Vagina (tissue), 2 donors: ENCODE measurements around the gene SMAP1. TPM values are rescaled to one million over a fixed set of nuclear protein-coding genes. Genes with fewer than 3 reads are reported as not detected.
"Not testable (repeated sequence)": the region's sequence is repeated elsewhere in the genome, so short reads cannot be mapped to it uniquely, and the experiment has no call there.

Source experiments
- DNase-seq, 2 donors: peaks; one replicate each; pipeline ENCODE4 v3.0.0-alpha.2; 2017; ENCODE audit errors: extremely low spot score in 2 of 2
- H3K27ac ChIP-seq: fragments of 200-600 bp; sonication (generic); one replicate; pipeline ENCODE4 v1.5.1; 2019
- H3K27me3 ChIP-seq: fragments of 200-600 bp; sonication (generic); one replicate; pipeline ENCODE4 v1.5.1; 2019
- H3K36me3 ChIP-seq, 2 donors: fragments of 200-600 bp; sonication (generic); one replicate each; pipeline ENCODE4 v1.5.1; 2017 to 2019
- H3K4me1 ChIP-seq: fragments of 200-600 bp; sonication (generic); one replicate; pipeline ENCODE4 v1.5.1; 2019
- H3K4me3 ChIP-seq, 2 donors: fragments of 200-600 bp; sonication (generic); 1 replicate in 1 of 2; 2 replicates in 1 of 2; pipeline ENCODE4 v1.5.1; 2016 to 2019
- H3K9me3 ChIP-seq: fragments of 200-600 bp; sonication (generic); one replicate; pipeline ENCODE4 v1.5.1; 2019
- CTCF ChIP-seq, 3 experiments: fragments of 450-650 bp in 2 of 3; fragments of 200-600 bp in 1 of 3; sonication (generic) in 1 of 3; IDR thresholded peaks; one replicate each; pipeline ENCODE4 v1.5.1; 2017 to 2019; ENCODE audit warnings: antibody characterized with exemption in 3 of 3, mild to moderate bottlenecking in 2 of 3, moderate library complexity in 2 of 3
- POLR2A ChIP-seq, 2 donors: fragments of 450-650 bp; IDR thresholded peaks; one replicate each; pipeline ENCODE4 v1.6.1; 2017; ENCODE audit warnings: antibody characterized with exemption in 2 of 2, mild to moderate bottlenecking in 2 of 2, moderate library complexity in 2 of 2
- POLR2AphosphoS5 ChIP-seq, 2 donors: sonication (generic); formaldehyde crosslinking; IDR thresholded peaks; one replicate each; pipeline ENCODE4 v1.9.0; 2017; ENCODE audit warnings: antibody characterized with exemption in 2 of 2, mild to moderate bottlenecking in 2 of 2, low read depth in 1 of 2; ENCODE audit not compliant: insufficient read depth in 1 of 2
- intact Hi-C: fragments of 100-400 bp; cut with DNase I; formaldehyde crosslinking; loops from one replicate; pipeline ENCODE4 v1.15.1; 2023
- total RNA-seq: library from RNA; depleted of rRNA; stranded (reverse); fragments of >200 nt; gene quantifications from one replicate; pipeline ENCODE4 v1.2.3, GENCODE V29; 2016

SMAP1 gene
- total RNA-seq, 1 donor from 2014 or later = 26.3 TPM

GRCh38 chr6:70753870-70754380 is 86.2 kb downstream of the SMAP1 start:
- no peak for DNase-seq
- no peaks in the 10 kb centered on the region for H3K36me3 ChIP-seq
- no peak overlapping the region for H3K27ac ChIP-seq
- TF ChIP-seq POLR2A (IDR thresholded peaks at IDR 0.05) (no peak), POLR2AphosphoS5 (IDR thresholded peaks at IDR 0.05; ENCODE audit: insufficient read depth in 1 of 2, low read depth in 1 of 2) (no peak), CTCF (IDR thresholded peaks at IDR 0.05) (no peak)
- H3K4me1 ChIP-seq = no peaks in the 10 kb centered on the region
- intact Hi-C loops = no loop called here
- no peak overlapping the region for H3K4me3 ChIP-seq
- H3K27me3 ChIP-seq = no peaks in the 10 kb centered on the region
- H3K9me3 ChIP-seq = no peaks in the 10 kb centered on the region

- TF ChIP-seq POLR2AphosphoS5 (IDR thresholded peaks at IDR 0.05; ENCODE audit: insufficient read depth in 1 of 2, low read depth in 1 of 2) = no peak
- TF ChIP-seq CTCF (IDR thresholded peaks at IDR 0.05) = no peak
- TF ChIP-seq POLR2A (IDR thresholded peaks at IDR 0.05) = no peak
- DNase-seq = no peak
- H3K9me3 ChIP-seq = no peaks in the 10 kb centered on the region
- no peak overlapping the region for H3K27ac ChIP-seq
- no peaks in the 10 kb centered on the region for H3K36me3 ChIP-seq
- peaks cover 5% of the 10 kb centered on the region for H3K4me1 ChIP-seq
- no peak overlapping the region for H3K4me3 ChIP-seq
- no peaks in the 10 kb centered on the region for H3K27me3 ChIP-seq
- intact Hi-C loops = no loop called here
Measured at GRCh38 chr6:70758883-70759282, 91.2 kb downstream of the SMAP1 start.

DNA sequence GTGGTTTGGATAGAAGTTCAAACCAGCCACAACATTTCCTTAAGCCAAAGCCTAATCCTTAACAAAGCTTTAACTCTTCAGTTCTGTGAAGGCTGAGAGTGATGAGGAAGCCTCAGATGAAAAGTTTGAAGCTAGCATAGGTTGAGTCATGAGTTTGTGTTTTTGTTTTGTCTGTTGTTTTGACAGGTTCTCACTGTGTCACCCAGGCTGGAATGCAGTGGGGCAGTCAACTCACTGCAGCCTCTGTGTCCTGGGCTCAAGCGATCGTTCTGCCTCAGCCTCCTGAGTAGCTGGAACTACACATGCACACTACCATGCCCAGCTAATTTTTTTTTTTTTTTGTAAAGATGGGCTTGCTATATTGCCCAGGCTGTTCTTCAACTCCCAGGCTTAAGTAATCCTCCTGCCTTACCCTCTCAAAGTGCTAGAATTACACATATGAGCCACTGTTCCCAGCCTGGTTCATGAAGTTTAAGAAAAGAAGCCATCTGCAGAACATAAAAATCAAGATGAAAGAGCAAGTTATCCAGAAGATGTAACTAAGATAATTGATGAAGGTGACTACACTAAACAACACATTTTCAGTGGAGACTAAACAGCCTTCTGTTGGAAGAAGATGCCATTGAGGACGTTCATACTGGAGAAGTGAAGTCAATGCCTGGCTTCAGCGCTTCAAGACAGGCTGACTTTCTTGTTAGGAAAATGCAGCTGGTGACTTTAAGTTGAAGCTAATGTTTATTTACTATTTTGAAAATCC is 96.2 kb downstream of the SMAP1 start:
- H3K4me3 ChIP-seq = no peak overlapping the region
- H3K4me1 ChIP-seq = peaks cover 7% of the 10 kb centered on the region
- TF ChIP-seq CTCF (IDR thresholded peaks at IDR 0.05) (no peak), POLR2AphosphoS5 (IDR thresholded peaks at IDR 0.05; ENCODE audit: insufficient read depth in 1 of 2, low read depth in 1 of 2) (no peak), POLR2A (IDR thresholded peaks at IDR 0.05) (no peak)
- no peak for DNase-seq
- intact Hi-C loops = no loop called here
- H3K9me3 ChIP-seq = no peaks in the 10 kb centered on the region
- peaks cover 0 to 7% of the 10 kb centered on the region in 2 donors for H3K36me3 ChIP-seq
- H3K27ac ChIP-seq = no peak overlapping the region
- H3K27me3 ChIP-seq = no peaks in the 10 kb centered on the region

GRCh38 chr6:70764706-70765105 is 97.0 kb downstream of the SMAP1 start:
- H3K27ac ChIP-seq = no peak overlapping the region
- H3K27me3 ChIP-seq = no peaks in the 10 kb centered on the region
- DNase-seq = no peak
- no peak for TF ChIP-seq POLR2A (IDR thresholded peaks at IDR 0.05)
- TF ChIP-seq CTCF (IDR thresholded peaks at IDR 0.05) = no peak
- TF ChIP-seq POLR2AphosphoS5 (IDR thresholded peaks at IDR 0.05; ENCODE audit: insufficient read depth in 1 of 2, low read depth in 1 of 2) = no peak
- no peaks in the 10 kb centered on the region for H3K9me3 ChIP-seq
- intact Hi-C loops = no loop called here
- no peak overlapping the region for H3K4me3 ChIP-seq
- peaks cover 7% of the 10 kb centered on the region for H3K4me1 ChIP-seq
- peaks cover 0 to 7% of the 10 kb centered on the region in 2 donors for H3K36me3 ChIP-seq

DNA sequence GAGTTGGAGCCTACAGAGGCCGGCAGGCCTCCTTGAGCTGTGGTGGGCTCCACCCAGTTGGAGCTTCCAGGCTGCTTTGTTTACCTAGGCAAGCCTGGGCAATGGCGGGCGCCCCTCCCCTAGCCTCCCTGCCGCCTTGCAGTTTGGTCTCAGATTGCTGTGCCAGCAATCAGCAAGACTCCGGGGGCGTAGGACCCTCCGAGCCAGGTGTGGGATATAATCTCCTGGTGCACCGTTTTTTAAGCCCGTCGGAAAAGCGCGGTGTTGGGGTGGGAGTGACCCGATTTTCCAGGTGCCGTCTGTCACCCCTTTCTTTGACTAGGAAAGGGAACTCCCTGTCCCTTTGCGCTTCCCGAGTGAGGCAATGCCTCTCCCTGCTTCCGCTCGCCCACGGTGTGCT is 103.7 kb downstream of the SMAP1 start:
- H3K4me1 ChIP-seq, H3K27me3 ChIP-seq, H3K9me3 ChIP-seq, H3K27ac ChIP-seq, DNase-seq, intact Hi-C loops, H3K36me3 ChIP-seq, H3K4me3 ChIP-seq: not testable (repeated sequence)
